ENCODE measurements around the gene HYOU1.
"Not testable (repeated sequence)": the region's sequence is repeated elsewhere in the genome, so short reads cannot be mapped to it uniquely, and the experiment has no call there.

The HYOU1 gene

GRCh38 chr11:119041821-119042514 is 15.0 kb downstream of the HYOU1 start:
- DNase-seq (ENCODE audit: low read depth in 2 of 2), result no peak

- DNase-seq (ENCODE audit: low read depth in 2 of 2), result not testable (repeated sequence)
Observed at GRCh38 chr11:119039471-119039870, 17.5 kb downstream of the HYOU1 start.

GRCh38 chr11:119038884-119039283 is 18.1 kb downstream of the HYOU1 start:
- no peak for DNase-seq (ENCODE audit: low read depth in 2 of 2)

GRCh38 chr11:119034813-119035212 is 22.2 kb downstream of the HYOU1 start:
- no peak for DNase-seq (ENCODE audit: low read depth in 2 of 2)

GRCh38 chr11:119033421-119033820 is 23.6 kb downstream of the HYOU1 start:
- DNase-seq (ENCODE audit: low read depth in 2 of 2), result not testable (repeated sequence)

GRCh38 chr11:119031912-119032280 is 25.1 kb downstream of the HYOU1 start:
- DNase-seq (ENCODE audit: low read depth in 2 of 2), result no peak

- DNase-seq (ENCODE audit: low read depth in 2 of 2), result peak; percentile 98 to 100
Observed at GRCh38 chr11:119030329-119031047, 26.5 kb downstream of the HYOU1 start, which contains the start of gene SLC37A4. Gene SLC37A4, minus strand, starts transcription at chr11:119030877.

- DNase-seq (ENCODE audit: low read depth in 2 of 2), result no peak
Observed at GRCh38 chr11:119030029-119030328, 27.0 kb downstream of the HYOU1 start.

- DNase-seq (ENCODE audit: low read depth in 2 of 2), result peak in 1 of 2 donors; percentile 37
Observed at GRCh38 chr11:119029340-119030028, 27.5 kb downstream of the HYOU1 start.

GRCh38 chr11:119029069-119029339 is 28.0 kb downstream of the HYOU1 start:
- no peak for DNase-seq (ENCODE audit: low read depth in 2 of 2)

GRCh38 chr11:119028346-119029068 is 28.5 kb downstream of the HYOU1 start:
- no peak for DNase-seq (ENCODE audit: low read depth in 2 of 2)

GRCh38 chr11:119027561-119028345 is 29.3 kb downstream of the HYOU1 start:
- DNase-seq (ENCODE audit: low read depth in 2 of 2), result no peak

GRCh38 chr11:119026970-119027369 is 30.0 kb downstream of the HYOU1 start:
- DNase-seq (ENCODE audit: low read depth in 2 of 2), result no peak

GRCh38 chr11:119025978-119026766 is 30.8 kb downstream of the HYOU1 start:
- DNase-seq (ENCODE audit: low read depth in 2 of 2), result no peak

GRCh38 chr11:119025541-119025940 is 31.5 kb downstream of the HYOU1 start:
- no peak for DNase-seq (ENCODE audit: low read depth in 2 of 2)

GRCh38 chr11:119025099-119025473 is 31.9 kb downstream of the HYOU1 start:
- no peak for DNase-seq (ENCODE audit: low read depth in 2 of 2)

GRCh38 chr11:119024430-119025098 is 32.4 kb downstream of the HYOU1 start:
- DNase-seq (ENCODE audit: low read depth in 2 of 2), result no peak

GRCh38 chr11:119023741-119024140 is 33.3 kb downstream of the HYOU1 start:
- no peak for DNase-seq (ENCODE audit: low read depth in 2 of 2)

GRCh38 chr11:119021631-119022030 is 35.4 kb downstream of the HYOU1 start:
- DNase-seq (ENCODE audit: low read depth in 2 of 2), result no peak

GRCh38 chr11:119019996-119020395 is 37.0 kb downstream of the HYOU1 start:
- no peak for DNase-seq (ENCODE audit: low read depth in 2 of 2)
